Spleen (tissue), 7 donors: Measurements from ENCODE around the gene CHD5.

Experiments
- CTCF ChIP-seq, 11 experiments: fragments of 200-600 bp in 7 of 11; fragments of 450-650 bp in 4 of 11; sonication (generic) in 4 of 11; IDR thresholded peaks in 8 of 11; conservative IDR thresholded peaks in 3 of 11; 1 replicate in 7 of 11; 2 replicates in 4 of 11; pipeline versions ENCODE4 v1.4.0 to v1.8.0; 2016 to 2021; ENCODE audit warnings: antibody characterized with exemption in 11 of 11, inconsistent platforms in 4 of 11, mild to moderate bottlenecking in 1 of 11
- POLR2A ChIP-seq, 3 donors: fragments of 450-650 bp; IDR thresholded peaks; one replicate each; pipeline ENCODE4 v1.5.1; 2017; ENCODE audit warnings: antibody characterized with exemption in 3 of 3, mild to moderate bottlenecking in 1 of 3
- POLR2AphosphoS5 ChIP-seq, 3 donors: sonication (generic); formaldehyde crosslinking; IDR thresholded peaks; one replicate each; pipeline ENCODE4 v1.5.1; 2017; ENCODE audit warnings: antibody characterized with exemption in 3 of 3
- donor health status: DM: no; HTN: no; CAD: no; lungs with moderate emphysema.
- donor health status: DM: no; HTN: no; CAD: no.
- donor health status: DM: no; HTN: no; CAD: no.

GRCh38 chr1:6103111-6103853, 76.8 kb downstream of the CHD5 start:
- no peak for TF ChIP-seq CTCF (IDR thresholded peaks at IDR 0.05 in 8 of 11, conservative IDR thresholded peaks at IDR 0.05 in 3 of 11)
- TF ChIP-seq POLR2A (IDR thresholded peaks at IDR 0.05): no peak
- no peak for TF ChIP-seq POLR2AphosphoS5 (IDR thresholded peaks at IDR 0.05)
